ENCODE measurements around the gene SFR1.
A peak's percentile ranks its signal among the peaks of the same experiment; 100 is the strongest.

SFR1 gene

GRCh38 chr10:104096692-104097091 lies 25.3 kb upstream of the SFR1 start:
- H3K4me1 Mint-ChIP-seq: no peaks in the 10 kb centered on the region
- no peak overlapping the region for H3K4me3 Mint-ChIP-seq
- peaks cover 3% of the 10 kb centered on the region for H3K9me3 Mint-ChIP-seq
- no peak for DNase-seq
- CTCF ChIA-PET: no interaction called here
- H3K36me3 Mint-ChIP-seq: no peaks in the 10 kb centered on the region
- H3K27me3 Mint-ChIP-seq: peaks cover 8% of the 10 kb centered on the region
- H3K27ac Mint-ChIP-seq: no peak overlapping the region

GRCh38 chr10:104098358-104098925 lies 23.5 kb upstream of the SFR1 start:
- no peaks in the 10 kb centered on the region for H3K4me1 Mint-ChIP-seq

DNA sequence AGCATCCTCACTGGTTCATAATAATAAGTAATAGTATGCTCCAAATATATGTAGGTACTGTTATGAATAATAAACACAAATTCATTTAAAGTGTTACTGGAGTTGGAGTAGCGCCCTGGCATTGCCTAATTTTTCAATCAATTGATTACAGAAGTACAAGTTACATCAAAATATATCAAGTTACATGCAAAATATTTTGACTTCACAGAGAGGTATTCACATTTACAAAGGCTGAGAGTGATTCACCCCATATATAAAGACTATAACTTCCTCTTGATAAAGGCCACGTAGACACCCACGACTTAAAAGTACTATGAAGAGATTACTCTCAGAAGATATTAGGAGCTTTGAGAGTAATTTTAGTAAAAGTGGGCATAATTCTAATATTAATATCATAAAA lies 22.7 kb upstream of the SFR1 start:
- CTCF ChIA-PET: interaction anchor here (1.1 kb wide), 1 partner anchor 8 kb away, joined by 5 read pairs; no protein-coding TSS in a partner anchor

More at GRCh38 chr10:104098358-104098925, 23.5 kb upstream of the SFR1 start:
- CTCF ChIA-PET: no interaction called here
- H3K27ac Mint-ChIP-seq: no peak overlapping the region
- H3K4me3 Mint-ChIP-seq: no peak overlapping the region
- no peaks in the 10 kb centered on the region for H3K36me3 Mint-ChIP-seq
- no peak for DNase-seq
- peaks cover 16% of the 10 kb centered on the region for H3K27me3 Mint-ChIP-seq
- H3K9me3 Mint-ChIP-seq: peaks cover 3% of the 10 kb centered on the region

DNA sequence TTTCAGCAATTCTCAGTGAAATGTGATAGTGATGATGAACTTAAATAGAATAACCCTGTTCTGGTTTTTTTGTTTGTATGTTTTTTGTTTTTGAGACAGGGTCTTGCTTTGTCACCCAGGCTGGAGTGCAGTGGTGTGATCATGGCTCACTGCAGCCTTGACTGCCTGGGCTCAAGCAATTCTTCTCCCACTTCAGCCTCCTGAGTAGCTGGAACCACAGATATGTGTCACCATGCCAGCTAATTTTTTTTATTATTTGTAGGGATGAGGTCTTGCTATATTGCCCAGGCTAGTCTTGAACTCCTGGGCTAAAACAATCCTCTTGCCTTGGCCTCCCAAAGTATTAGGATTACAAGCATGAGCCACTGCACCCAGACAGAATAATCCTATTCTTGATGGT lies 22.0 kb upstream of the SFR1 start:
- H3K27ac Mint-ChIP-seq: no peak overlapping the region
- H3K9me3 Mint-ChIP-seq: peaks cover 3% of the 10 kb centered on the region
- DNase-seq: no peak
- no peaks in the 10 kb centered on the region for H3K4me1 Mint-ChIP-seq
- peaks cover 16% of the 10 kb centered on the region for H3K27me3 Mint-ChIP-seq
- CTCF ChIA-PET: interaction anchor here (1.1 kb wide), 1 partner anchor 8 kb away, joined by 5 read pairs; no protein-coding TSS in a partner anchor
- no peak overlapping the region for H3K4me3 Mint-ChIP-seq
- no peaks in the 10 kb centered on the region for H3K36me3 Mint-ChIP-seq

More for the DNA sequence above, 22.7 kb upstream of the SFR1 start:
- Mint-ChIP-seq H3K4me1 (no peaks in the 10 kb centered on the region), H3K9me3 (peaks cover 3% of the 10 kb centered on the region), H3K27ac (no peak overlapping the region), H3K36me3 (no peaks in the 10 kb centered on the region), H3K4me3 (no peak overlapping the region), H3K27me3 (peaks cover 16% of the 10 kb centered on the region)
- no peak for DNase-seq

GRCh38 chr10:104100795-104101194 lies 21.2 kb upstream of the SFR1 start:
- Mint-ChIP-seq H3K27me3 (peaks cover 16% of the 10 kb centered on the region), H3K27ac (no peak overlapping the region), H3K36me3 (no peaks in the 10 kb centered on the region), H3K9me3 (peaks cover 3% of the 10 kb centered on the region), H3K4me1 (no peaks in the 10 kb centered on the region), H3K4me3 (no peak overlapping the region)
- CTCF ChIA-PET: no interaction called here
- no peak for DNase-seq

DNA sequence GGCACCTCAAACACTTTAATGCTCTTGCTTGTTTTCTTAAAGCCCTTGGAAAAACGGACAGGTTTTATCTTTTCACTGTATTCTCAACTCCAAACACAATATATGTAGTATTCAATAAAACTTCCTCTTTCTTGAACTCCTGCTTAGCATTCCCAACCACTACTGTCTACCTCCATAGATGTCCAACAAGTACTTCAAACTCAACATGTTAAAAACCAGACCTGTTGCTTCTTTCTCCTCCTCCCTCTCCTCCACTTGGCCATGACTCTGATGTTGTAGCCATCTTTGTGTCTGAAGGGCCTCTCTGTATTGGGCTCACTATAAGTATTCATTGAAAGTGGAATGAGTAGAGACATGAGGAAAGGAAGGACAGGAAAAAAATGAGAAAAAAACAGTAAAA lies 20.1 kb upstream of the SFR1 start:
- no peak overlapping the region for H3K27ac Mint-ChIP-seq
- H3K36me3 Mint-ChIP-seq: no peaks in the 10 kb centered on the region
- no peaks in the 10 kb centered on the region for H3K9me3 Mint-ChIP-seq
- peaks cover 16% of the 10 kb centered on the region for H3K27me3 Mint-ChIP-seq
- no peak for DNase-seq
- CTCF ChIA-PET: no interaction called here
- no peak overlapping the region for H3K4me3 Mint-ChIP-seq
- no peaks in the 10 kb centered on the region for H3K4me1 Mint-ChIP-seq

DNA sequence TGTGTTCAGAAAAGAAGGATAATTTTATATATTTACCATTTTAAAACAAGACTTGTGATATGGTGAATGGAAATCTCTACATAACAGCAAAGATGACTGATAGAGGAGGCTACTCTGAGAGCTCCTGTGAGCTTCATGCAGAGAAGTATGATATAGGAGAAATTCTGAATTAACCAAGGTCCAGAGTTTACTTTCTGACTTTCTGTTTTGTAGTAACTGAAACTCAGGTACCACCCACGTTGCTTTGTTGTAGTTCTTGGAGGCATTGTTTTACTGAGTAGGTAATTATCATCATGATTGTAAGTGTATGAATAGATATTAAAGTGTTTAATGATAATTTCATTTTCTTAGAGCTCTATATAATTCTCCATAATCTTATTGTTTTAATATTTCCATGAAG lies 18.0 kb upstream of the SFR1 start:
- H3K36me3 Mint-ChIP-seq: no peaks in the 10 kb centered on the region
- CTCF ChIA-PET: no interaction called here
- no peaks in the 10 kb centered on the region for H3K4me1 Mint-ChIP-seq
- DNase-seq: no peak
- H3K27ac Mint-ChIP-seq: no peak overlapping the region
- H3K4me3 Mint-ChIP-seq: no peak overlapping the region
- peaks cover 16% of the 10 kb centered on the region for H3K27me3 Mint-ChIP-seq
- no peaks in the 10 kb centered on the region for H3K9me3 Mint-ChIP-seq

DNA sequence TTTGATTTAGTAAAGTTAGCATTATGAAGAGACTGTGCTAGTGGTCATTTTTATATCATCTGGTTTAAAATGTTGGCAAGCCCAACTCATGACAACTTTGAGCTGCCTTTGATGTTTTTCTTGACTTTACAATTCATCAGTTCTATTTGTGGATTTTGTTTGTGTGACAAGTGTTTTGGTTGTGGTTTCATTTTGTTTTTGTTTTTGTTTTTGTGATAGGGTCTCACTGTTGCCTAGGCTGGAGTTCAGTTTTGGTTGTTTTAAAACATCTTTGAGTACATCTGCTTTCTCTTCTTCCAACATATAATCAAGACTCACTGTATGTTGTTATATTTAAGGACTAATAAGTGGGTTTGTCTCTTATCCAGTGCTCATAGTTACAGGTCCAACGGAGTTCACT lies 17.6 kb upstream of the SFR1 start:
- no peak for DNase-seq
- CTCF ChIA-PET: no interaction called here
- H3K27me3 Mint-ChIP-seq: peaks cover 16% of the 10 kb centered on the region
- no peaks in the 10 kb centered on the region for H3K36me3 Mint-ChIP-seq
- no peak overlapping the region for H3K27ac Mint-ChIP-seq
- H3K4me1 Mint-ChIP-seq: no peaks in the 10 kb centered on the region
- no peak overlapping the region for H3K4me3 Mint-ChIP-seq
- no peaks in the 10 kb centered on the region for H3K9me3 Mint-ChIP-seq

DNA sequence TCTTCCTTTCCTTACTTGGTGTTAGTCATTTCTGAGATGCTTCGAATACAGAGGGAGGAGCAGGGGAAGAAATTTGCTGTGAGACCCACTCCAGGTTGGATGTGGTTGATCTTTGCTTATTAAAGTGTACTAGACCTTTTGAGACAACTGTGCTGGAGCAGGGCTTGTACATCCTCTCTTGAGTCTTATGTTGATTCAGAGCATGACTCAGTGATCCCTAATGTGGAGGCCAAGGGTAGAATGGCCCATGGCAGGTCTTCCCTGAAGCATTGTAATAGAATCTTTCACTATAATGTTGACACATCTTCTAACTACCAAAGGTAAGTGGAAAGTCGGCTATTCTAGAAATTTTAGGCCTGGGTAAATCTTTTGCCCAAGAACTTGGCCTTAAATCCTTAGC lies 17.0 kb upstream of the SFR1 start:
- Mint-ChIP-seq H3K9me3 (no peaks in the 10 kb centered on the region), H3K4me3 (no peak overlapping the region), H3K36me3 (no peaks in the 10 kb centered on the region), H3K27ac (no peak overlapping the region), H3K4me1 (no peaks in the 10 kb centered on the region), H3K27me3 (peaks cover 16% of the 10 kb centered on the region)
- DNase-seq: no peak
- CTCF ChIA-PET: no interaction called here

DNA sequence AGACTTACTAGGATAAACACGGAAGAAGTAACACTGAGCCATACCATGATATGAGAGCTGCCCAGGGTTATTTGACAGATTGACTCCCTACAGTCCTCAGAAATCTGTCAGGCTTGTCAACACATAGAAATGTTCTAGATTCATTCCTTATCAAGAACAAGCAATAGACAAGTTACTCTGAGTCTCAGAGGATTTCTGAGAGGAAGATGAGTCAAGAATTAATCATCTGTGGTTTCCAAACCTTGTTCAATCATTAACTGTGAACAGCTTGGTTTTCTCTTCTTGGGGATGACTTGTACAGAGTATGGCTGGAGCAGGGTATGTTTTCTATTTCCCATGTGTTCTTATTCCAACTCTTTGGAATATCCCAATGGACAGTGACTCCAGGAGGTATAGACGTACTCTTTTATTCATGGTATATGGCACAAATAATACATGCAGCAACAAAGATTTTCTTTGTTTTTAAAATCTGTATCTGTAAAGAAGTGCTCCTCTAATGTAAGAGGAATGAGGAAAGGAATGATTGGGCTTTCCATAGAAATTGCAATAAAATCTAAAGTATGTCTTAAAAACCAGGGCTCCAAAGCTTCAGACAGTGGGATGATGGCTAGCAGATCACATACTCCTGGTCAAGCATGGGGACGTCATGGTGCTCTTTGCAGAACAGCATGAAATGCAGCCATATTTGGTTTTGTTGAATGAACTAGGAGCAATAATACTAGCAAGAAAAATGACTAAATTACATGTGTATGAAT lies 11.9 kb upstream of the SFR1 start:
- no peak for DNase-seq
- no peaks in the 10 kb centered on the region for H3K36me3 Mint-ChIP-seq
- peaks cover 8% of the 10 kb centered on the region for H3K27me3 Mint-ChIP-seq
- CTCF ChIA-PET: interaction anchor here (1.1 to 1.5 kb wide), 2 partner anchors 12 to 14 kb away, joined by 3 to 4 read pairs; partner anchors contain the start of gene SFR1
- H3K4me3 Mint-ChIP-seq: no peak overlapping the region
- peaks cover 4% of the 10 kb centered on the region for H3K4me1 Mint-ChIP-seq
- H3K27ac Mint-ChIP-seq: no peak overlapping the region
- no peaks in the 10 kb centered on the region for H3K9me3 Mint-ChIP-seq

- Mint-ChIP-seq H3K36me3 (no peaks in the 10 kb centered on the region), H3K9me3 (no peaks in the 10 kb centered on the region), H3K27me3 (peaks cover 19% of the 10 kb centered on the region), H3K27ac (no peak overlapping the region), H3K4me1 (peaks cover 4% of the 10 kb centered on the region), H3K4me3 (no peak overlapping the region)
- CTCF ChIA-PET: no interaction called here
- no peak for DNase-seq
Observed at GRCh38 chr10:104113376-104113956, 8.5 kb upstream of the SFR1 start.

DNA sequence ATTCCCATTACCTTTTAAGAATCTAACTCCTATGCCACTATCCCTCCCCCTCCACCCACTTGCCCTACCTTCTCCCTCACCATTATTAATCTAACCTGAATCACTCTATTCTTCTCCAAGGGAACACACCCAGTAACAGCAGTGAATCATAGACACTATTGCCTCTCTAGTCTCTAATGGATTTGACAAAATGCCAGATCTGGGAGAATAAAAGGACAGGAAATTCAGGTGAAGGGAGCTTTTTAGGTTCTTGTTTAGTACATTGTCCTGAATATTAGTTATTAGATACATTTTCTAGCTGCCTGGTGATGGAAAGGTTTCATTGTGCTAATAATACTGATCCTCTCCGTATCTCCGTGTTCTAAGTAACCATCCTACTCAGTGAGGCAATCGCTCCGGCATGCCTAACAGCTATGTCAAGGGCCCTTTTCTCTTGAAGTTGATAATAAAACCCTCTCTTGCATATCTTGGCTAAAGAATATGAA lies 4.1 kb upstream of the SFR1 start:
- Mint-ChIP-seq H3K27me3 (peaks cover 15% of the 10 kb centered on the region), H3K4me1 (peaks cover 26% of the 10 kb centered on the region), H3K36me3 (no peaks in the 10 kb centered on the region), H3K27ac (no peak overlapping the region), H3K4me3 (no peak overlapping the region), H3K9me3 (no peaks in the 10 kb centered on the region)
- no peak for DNase-seq
- CTCF ChIA-PET: no interaction called here

DNA sequence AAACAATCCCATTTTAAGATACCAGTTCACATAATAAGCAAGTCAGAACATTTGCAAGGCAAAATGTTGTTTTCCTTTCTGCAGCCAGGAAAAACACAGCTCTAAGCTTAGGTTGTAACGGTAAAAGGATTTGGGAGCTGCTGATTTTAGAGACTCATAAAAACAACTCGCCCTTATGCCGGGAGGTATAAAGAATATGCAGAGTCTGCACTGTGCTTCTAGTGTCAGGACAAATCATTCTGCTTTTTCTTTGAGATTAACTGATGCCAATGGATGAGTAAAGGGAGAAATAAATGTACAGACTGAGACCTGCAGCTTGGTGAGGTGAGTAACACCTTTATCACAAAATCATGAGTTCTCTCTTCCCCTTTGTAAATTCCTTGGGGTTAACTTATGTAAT lies 2.0 kb upstream of the SFR1 start:
- Mint-ChIP-seq H3K4me1 (peaks cover 34% of the 10 kb centered on the region), H3K9me3 (no peaks in the 10 kb centered on the region), H3K27me3 (peaks cover 15% of the 10 kb centered on the region), H3K27ac (no peak overlapping the region), H3K4me3 (no peak overlapping the region), H3K36me3 (peaks cover 5% of the 10 kb centered on the region)
- CTCF ChIA-PET: interaction anchor here (8.4 kb wide), 1 partner anchor 232 kb away, joined by 76 read pairs; no protein-coding TSS in a partner anchor
- DNase-seq: no peak

- H3K27me3 Mint-ChIP-seq: peaks cover 15% of the 10 kb centered on the region
- CTCF ChIA-PET: interaction anchor here (0.5 to 8.4 kb wide), 7 partner anchors 92 to 407 kb away, joined by 3 to 76 read pairs (median 3); no protein-coding TSS in a partner anchor
- no peak for DNase-seq
- H3K36me3 Mint-ChIP-seq: peaks cover 10% of the 10 kb centered on the region
- H3K9me3 Mint-ChIP-seq: no peaks in the 10 kb centered on the region
- H3K4me3 Mint-ChIP-seq: peak overlapping the region; percentile 82
- peaks cover 39% of the 10 kb centered on the region for H3K4me1 Mint-ChIP-seq
- peak overlapping the region; percentile 98 for H3K27ac Mint-ChIP-seq
Observed at GRCh38 chr10:104120512-104120902, 1.5 kb upstream of the SFR1 start.

Measured in activated naive CD4-positive, alpha-beta T cell treated with anti-CD3 and anti-CD28 coated beads, Interleukin-2, amount 10 ng/mL, durations not matched to agents 7 days and 5 days (primary cell).